ENCODE data around the gene GSTA5.
"Not testable (repeated sequence)": the region's sequence is repeated elsewhere in the genome, so short reads cannot be mapped to it uniquely, and the experiment has no call there.

Gene GSTA5

DNA sequence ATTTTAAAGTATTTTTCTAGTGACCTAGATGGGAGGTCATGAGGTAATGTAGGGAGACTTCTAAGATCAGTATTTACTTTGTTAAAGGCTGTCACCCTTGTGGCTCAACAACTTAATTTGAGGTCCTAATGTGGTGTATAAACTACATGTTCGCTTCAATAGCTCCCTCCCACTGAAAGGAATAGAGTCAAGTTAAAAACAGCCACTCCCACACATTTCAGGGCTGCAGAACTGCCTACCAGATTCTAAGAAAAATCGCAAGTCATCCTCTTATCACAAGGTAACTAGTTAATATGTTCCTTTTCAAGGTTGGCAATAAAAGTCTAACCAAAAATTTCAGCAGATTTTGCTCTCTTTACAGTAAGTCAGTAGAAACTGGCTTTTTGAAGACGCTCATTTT lies 52.1 kb downstream of the GSTA5 start:
- no peak for DNase-seq (ENCODE audit: low read depth)

GRCh38 chr6:52787917-52788316 lies 52.7 kb downstream of the GSTA5 start:
- no peak for DNase-seq (ENCODE audit: low read depth)

DNA sequence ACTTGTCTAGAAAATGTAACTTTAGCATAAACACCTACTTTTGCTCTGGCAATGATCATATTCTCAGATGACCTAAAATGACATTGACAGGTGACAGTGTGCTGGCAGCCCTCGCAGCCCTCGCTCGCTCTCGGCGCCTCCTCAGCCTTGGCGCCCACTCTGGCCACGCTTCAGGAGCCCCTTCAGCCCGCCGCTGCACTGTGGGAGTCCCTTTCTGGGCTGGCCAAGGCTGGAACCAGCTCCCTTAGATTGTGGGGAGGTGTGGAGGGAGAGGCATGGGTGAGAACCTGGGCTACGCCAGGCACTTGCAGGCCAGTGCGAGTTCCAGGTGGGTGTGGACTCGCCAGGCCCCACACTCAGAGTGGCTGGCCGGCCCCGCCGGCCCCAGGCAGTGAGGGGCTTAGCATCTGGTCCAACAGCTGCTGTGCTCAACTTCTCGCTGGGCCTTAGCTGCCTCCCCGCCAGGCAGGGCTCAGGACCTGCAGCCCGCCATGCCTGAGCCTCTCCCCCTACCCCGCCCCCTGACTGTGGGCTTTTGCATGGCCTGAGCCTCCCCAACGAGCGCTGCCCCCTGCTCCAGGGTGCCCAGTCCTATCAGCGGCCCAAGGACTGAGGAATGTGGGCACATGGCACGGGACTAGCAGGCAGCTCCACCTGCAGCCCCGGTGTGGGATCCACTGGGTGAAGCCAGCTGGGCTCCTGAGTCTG lies 54.2 kb downstream of the GSTA5 start:
- DNase-seq (ENCODE audit: low read depth): no peak

- DNase-seq (ENCODE audit: low read depth): not testable (repeated sequence)
Observed at GRCh38 chr6:52782696-52783274, 57.8 kb downstream of the GSTA5 start.

DNA sequence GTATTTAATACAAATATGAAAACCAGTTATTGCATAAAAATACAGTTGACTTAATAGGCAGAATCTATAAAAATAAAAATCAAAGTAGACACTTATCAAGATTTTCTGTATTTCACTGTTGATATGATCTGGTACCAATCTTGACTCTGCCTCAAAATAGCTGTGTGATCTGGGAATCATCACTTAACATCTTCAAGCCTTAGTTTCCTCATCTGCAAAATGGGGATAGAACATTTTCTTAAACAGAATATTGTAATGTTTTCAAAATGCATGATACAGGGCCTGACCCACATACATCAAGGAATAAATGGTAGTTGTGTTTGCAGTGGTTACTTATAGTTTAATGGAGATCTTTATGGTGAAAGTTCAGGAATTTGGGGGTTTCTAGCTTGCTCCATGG lies 58.4 kb downstream of the GSTA5 start:
- DNase-seq (ENCODE audit: low read depth): not testable (repeated sequence)
